B cell (primary cell): ENCODE data around the gene MFSD2A. TPM values are rescaled to one million over a fixed set of nuclear protein-coding genes. Genes with fewer than 3 reads are reported as not detected.
"Not testable (repeated sequence)": the region's sequence is repeated elsewhere in the genome, so short reads cannot be mapped to it uniquely, and the experiment has no call there.

Experiments
- ATAC-seq: fragments of 200-7000 bp; cut with Tn5 transposase; one replicate; pipeline ENCODE4 v1.10.0; 2021; ENCODE audit warnings: low read depth, mild to moderate bottlenecking, moderate number of reproducible peaks, moderate library complexity
- CTCF ChIA-PET: fragments of 350-600 bp; sonication (Branson Sonifier 250); formaldehyde crosslinking; loops from one replicate; lab custom pipeline; 2021; ENCODE audit warnings: antibody characterized with exemption, inconsistent platforms; lab: Charles Lee
- POLR2A ChIA-PET: fragments of 350-600 bp; sonication (Branson Sonifier 250); formaldehyde crosslinking; loops from one replicate; lab custom pipeline; 2021; ENCODE audit warnings: antibody characterized with exemption; lab: Charles Lee
- DNase-seq: peaks from one replicate; pipeline ENCODE4 v3.0.0; 2013
- H2AFZ ChIP-seq: 2 replicates; pipeline ENCODE4 v1.6.1; 2012; ENCODE audit warnings: mild to moderate bottlenecking, low read depth, low read length; ENCODE audit not compliant: insufficient read depth, poor library complexity, severe bottlenecking
- H3K27ac ChIP-seq, 2 donors: 1 replicate in 1 of 2; 2 replicates in 1 of 2; pipeline ENCODE4 v1.5.1; 2012 to 2013; ENCODE audit warnings: low read length in 2 of 2, mild to moderate bottlenecking in 2 of 2, moderate library complexity in 1 of 2
- H3K27me3 ChIP-seq, 4 experiments: fragments of 200-600 bp in 1 of 4; sonication (generic) in 1 of 4; replicated peaks in 1 of 4; 1 replicate in 2 of 4; 2 replicates in 2 of 4; pipeline versions ENCODE4 v1.6.1 to v1.7.0; 2013 to 2016; ENCODE audit warnings: low read length in 3 of 4, mild to moderate bottlenecking in 2 of 4, mixed read lengths in 1 of 4, moderate library complexity in 1 of 4; ENCODE audit not compliant: insufficient read depth in 4 of 4, control insufficient read depth in 3 of 4; ENCODE audit errors: control extremely low read depth in 1 of 4
- H3K36me3 ChIP-seq, 2 experiments: replicated peaks in 1 of 2; 1 replicate in 1 of 2; 2 replicates in 1 of 2; pipeline versions ENCODE4 v1.6.1 to v1.7.1; 2013; ENCODE audit warnings: low read length in 1 of 2; ENCODE audit not compliant: insufficient read depth in 2 of 2, control insufficient read depth in 1 of 2; ENCODE audit errors: control extremely low read depth in 1 of 2, extremely low read depth in 1 of 2
- H3K4me1 ChIP-seq, 2 donors: fragments of 200-600 bp in 1 of 2; sonication (generic) in 1 of 2; 1 replicate in 1 of 2; 2 replicates in 1 of 2; pipeline versions ENCODE4 v1.5.1 to v1.6.1; 2013 to 2017; ENCODE audit warnings: low read length in 2 of 2; ENCODE audit not compliant: control insufficient read depth in 2 of 2, insufficient read depth in 2 of 2
- H3K4me2 ChIP-seq: replicated peaks from 2 replicates; pipeline ENCODE3; 2012; ENCODE audit warnings: mild to moderate bottlenecking, low read depth, low read length; ENCODE audit not compliant: poor library complexity, severe bottlenecking
- H3K4me3 ChIP-seq, 5 experiments: fragments of 200-600 bp in 1 of 5; sonication (generic) in 1 of 5; 1 replicate in 3 of 5; 2 replicates in 2 of 5; pipeline versions ENCODE4 v1.5.1 to v1.7.0; 2011 to 2016; ENCODE audit warnings: low read length in 4 of 5, mild to moderate bottlenecking in 4 of 5, low read depth in 2 of 5, control low read depth in 1 of 5, moderate library complexity in 1 of 5; ENCODE audit not compliant: insufficient read depth in 1 of 5; ENCODE audit errors: control extremely low read depth in 1 of 5, extremely low read depth in 1 of 5
- H3K79me2 ChIP-seq: fragments of 200-600 bp; sonication (generic); one replicate; pipeline ENCODE4 v1.6.0; 2016; ENCODE audit warnings: low read length; ENCODE audit not compliant: control insufficient read depth, insufficient read depth
- H3K9ac ChIP-seq: fragments of 200-600 bp; sonication (generic); 2 replicates; pipeline ENCODE4 v1.6.1; 2017; ENCODE audit warnings: mild to moderate bottlenecking, low read length, moderate library complexity
- H3K9me3 ChIP-seq, 3 donors: one replicate each; pipeline versions ENCODE4 v1.6.1 to v1.7.1; 2013; ENCODE audit warnings: low read length in 2 of 3; ENCODE audit not compliant: control insufficient read depth in 2 of 3, insufficient read depth in 1 of 3; ENCODE audit errors: control extremely low read depth in 1 of 3
- H4K20me1 ChIP-seq: 2 replicates; pipeline ENCODE4 v1.6.0; 2012; ENCODE audit warnings: mild to moderate bottlenecking, low read length; ENCODE audit not compliant: insufficient read depth, control insufficient read depth, poor library complexity, severe bottlenecking
- H3K27ac Mint-ChIP-seq: one replicate; pipeline ENCODE4 v1.8.0; 2021; ENCODE audit warnings: mixed read lengths
- H3K27me3 Mint-ChIP-seq: one replicate; pipeline ENCODE4 v1.8.0; 2021; ENCODE audit warnings: mixed read lengths
- H3K4me1 Mint-ChIP-seq: one replicate; pipeline ENCODE4 v1.8.0; 2021; ENCODE audit warnings: mixed read lengths
- H3K4me3 Mint-ChIP-seq: one replicate; pipeline ENCODE4 v1.8.0; 2021; ENCODE audit warnings: mixed read lengths
- H3K9me3 Mint-ChIP-seq: one replicate; pipeline ENCODE4 v1.8.0; 2022; ENCODE audit warnings: mixed read lengths; ENCODE audit not compliant: insufficient read depth
- CTCF ChIP-seq: fragments of 200-600 bp; IDR thresholded peaks from one replicate; pipeline ENCODE4 v1.8.0; 2022; ENCODE audit warnings: antibody characterized with exemption, mild to moderate bottlenecking
- EZH2 ChIP-seq: IDR thresholded peaks from 2 replicates; pipeline ENCODE4 v1.6.1; 2012; ENCODE audit warnings: borderline replicate concordance, low read depth, mild to moderate bottlenecking, moderate library complexity, low read length; ENCODE audit not compliant: insufficient read depth, poor library complexity, severe bottlenecking
- WGBS: methylation state at CpG from one replicate; pipeline ENCODE4 v1.1.5; 2013; ENCODE audit warnings: missing lambda C conversion rate; ENCODE audit not compliant: insufficient coverage; 5-methylcytosine and 5-hydroxymethylcytosine counted together
- intact Hi-C: fragments of 100-400 bp; cut with micrococcal nuclease; formaldehyde crosslinking; loops from one replicate; pipeline ENCODE4 v1.10.0; 2022
- polyA plus RNA-seq: library from polyadenylated mRNA; depleted of rRNA; stranded (reverse); fragments of >200 nt; gene quantifications from 2 replicates; pipeline ENCODE4 v1.2.3, GENCODE V29; 2012
- total RNA-seq, 2 donors: library from RNA; stranded (reverse); fragments of 120-200 nt in 1 of 2; gene quantifications; 1 replicate in 1 of 2; 2 replicates in 1 of 2; pipeline versions ENCODE4 v1.2.3 to v1.2.4, GENCODE V29; 2013 to 2022

MFSD2A gene
- total and polyA plus RNA-seq, 2 donors (not counting 1 experiment from before 2014, with no cell fraction given): 1.8 to 3.9 TPM

- H2AFZ ChIP-seq: no peak overlapping the region
- H3K27me3 ChIP-seq: peaks cover 0 to 20% (median 2%) of the 10 kb centered on the region in 4 experiments
- Mint-ChIP-seq H3K4me3 (no peak overlapping the region), H3K4me1 (peaks cover 6% of the 10 kb centered on the region), H3K27me3 (peaks cover 32% of the 10 kb centered on the region), H3K9me3 (peaks cover 4% of the 10 kb centered on the region), H3K27ac (peak overlapping the region; percentile 29)
- no peaks in the 10 kb centered on the region for H3K79me2 ChIP-seq
- no peaks in the 10 kb centered on the region for H4K20me1 ChIP-seq
- DNase-seq: no peak
- ChIA-PET POLR2A (no interaction called here), CTCF (interaction anchor here (3.3 kb wide), 1 partner anchor 9 kb away, joined by 20 read pairs; no protein-coding TSS in a partner anchor)
- TF ChIP-seq CTCF (no peak), EZH2 (no peak)
- intact Hi-C loops: no loop called here
- H3K4me3 ChIP-seq: no peak overlapping the region
- ATAC-seq: no peak
- peaks cover 0 to 3% of the 10 kb centered on the region in 2 donors for H3K4me1 ChIP-seq
- 100% methylated on average over 3 of the region's 3 CpGs for WGBS
- H3K9ac ChIP-seq: no peak overlapping the region
- no peak overlapping the region for H3K27ac ChIP-seq
- H3K9me3 ChIP-seq: peaks cover 2 to 15% (median 13%) of the 10 kb centered on the region in 3 donors
- no peak overlapping the region for H3K4me2 ChIP-seq
- no peaks in the 10 kb centered on the region for H3K36me3 ChIP-seq
Observed at GRCh38 chr1:39910263-39910662, 44.7 kb upstream of the MFSD2A start.

- WGBS: 95% methylated on average over 17 of the region's 30 CpGs
- H3K9ac ChIP-seq, H3K4me3 Mint-ChIP-seq, H3K9me3 ChIP-seq, H3K36me3 ChIP-seq, POLR2A ChIA-PET, H3K9me3 Mint-ChIP-seq, H2AFZ ChIP-seq, DNase-seq, H3K4me1 ChIP-seq, H3K4me1 Mint-ChIP-seq, H3K79me2 ChIP-seq, intact Hi-C loops, CTCF ChIA-PET, H3K27ac ChIP-seq, ATAC-seq, H3K4me2 ChIP-seq, H4K20me1 ChIP-seq, H3K4me3 ChIP-seq, H3K27ac Mint-ChIP-seq, H3K27me3 ChIP-seq: not testable (repeated sequence)
- peaks cover 19% of the 10 kb centered on the region for H3K27me3 Mint-ChIP-seq
Observed at GRCh38 chr1:39913136-39913535, 41.8 kb upstream of the MFSD2A start.
